Choroid plexus epithelial cell (primary cell): ENCODE results near the gene TBC1D22A.

Source experiments
- DNase-seq: peaks from one replicate; pipeline ENCODE4 v3.0.0-alpha.2; 2010; ENCODE audit warnings: low read depth
- H3K4me3 ChIP-seq: 2 replicates; pipeline ENCODE4 v1.5.1; 2011; ENCODE audit warnings: low read depth, mild to moderate bottlenecking, control low read depth, low read length, moderate library complexity
- CTCF ChIP-seq: conservative IDR thresholded peaks from 2 replicates; pipeline ENCODE4 v1.5.1; 2011; ENCODE audit warnings: low read depth, mild to moderate bottlenecking, control low read depth, inconsistent platforms, low read length, moderate library complexity

Gene TBC1D22A

GRCh38 chr22:46963672-46964545 lies 201.5 kb downstream of the TBC1D22A start:
- TF ChIP-seq CTCF, result no peak
- H3K4me3 ChIP-seq, result no peak overlapping the region
- DNase-seq, result no peak

- DNase-seq, result no peak
- TF ChIP-seq CTCF, result no peak
Observed at GRCh38 chr22:46964773-46965550, 202.5 kb downstream of the TBC1D22A start.

GRCh38 chr22:46965555-46966494 lies 203.4 kb downstream of the TBC1D22A start:
- DNase-seq, result no peak
- no peak for TF ChIP-seq CTCF
- H3K4me3 ChIP-seq, result no peak overlapping the region

More at GRCh38 chr22:46964773-46965550, 202.5 kb downstream of the TBC1D22A start:
- no peak overlapping the region for H3K4me3 ChIP-seq

GRCh38 chr22:46966495-46966845 lies 204.0 kb downstream of the TBC1D22A start:
- TF ChIP-seq CTCF, result no peak

GRCh38 chr22:46966846-46967245 lies 204.4 kb downstream of the TBC1D22A start:
- DNase-seq, result no peak
- TF ChIP-seq CTCF, result no peak
- H3K4me3 ChIP-seq, result no peak overlapping the region

More at GRCh38 chr22:46966495-46966845, 204.0 kb downstream of the TBC1D22A start:
- no peak for DNase-seq
- no peak overlapping the region for H3K4me3 ChIP-seq
